Mucosa of descending colon (tissue), 3 donors: ENCODE results near the gene AHCYL2. TPM values are rescaled to one million over a fixed set of nuclear protein-coding genes. Genes with fewer than 3 reads are reported as not detected.

Source experiments
- ATAC-seq: fragments of 200-7000 bp; cut with Tn5 transposase; one replicate; pipeline ENCODE4 v1.9.1; 2020; ENCODE audit warnings: mild to moderate bottlenecking, moderate library complexity
- DNase-seq, 3 donors: peaks; one replicate each; pipeline ENCODE4 v3.0.0-alpha.2; 2020
- H3K36me3 ChIP-seq: fragments of 200-600 bp; one replicate; pipeline ENCODE4 v1.8.0; 2021; ENCODE audit warnings: low read depth, mild to moderate bottlenecking
- H3K4me1 ChIP-seq: fragments of 200-600 bp; one replicate; pipeline ENCODE4 v1.8.0; 2021; ENCODE audit warnings: low read depth, mild to moderate bottlenecking
- H3K4me3 ChIP-seq: fragments of 200-600 bp; one replicate; pipeline ENCODE4 v1.8.0; 2021; ENCODE audit warnings: mild to moderate bottlenecking
- H3K9me3 ChIP-seq: fragments of 200-600 bp; one replicate; pipeline ENCODE4 v1.8.0; 2021; ENCODE audit warnings: mild to moderate bottlenecking
- intact Hi-C, 2 donors: fragments of 100-400 bp; cut with DNase I in 1 of 2; cut with micrococcal nuclease in 1 of 2; formaldehyde crosslinking; loops; one replicate each; pipeline versions ENCODE4 v1.11.0 to v1.11.1; 2022; cut with DNase I, micrococcal nuclease
- total RNA-seq, 3 donors: library from RNA; stranded (reverse); fragmentation: NEBNext Ultra II Directional in 2 of 3; extraction: Animal tissue kit (Norgen Biotek cat#: 25700) in 2 of 3; gene quantifications; one replicate each; pipeline versions ENCODE4 v1.2.1 to v1.2.4, GENCODE V29; 2021 to 2023
- TF ChIP-seq, protein P1 (sequence below): fragments of 200-600 bp; IDR thresholded peaks from one replicate; pipeline ENCODE4 v1.8.0; 2022; ENCODE audit warnings: antibody characterized with exemption, mild to moderate bottlenecking
- donor health status: DM: no; HTN: no; CAD: no; lungs with moderate emphysema.
- donor health status: DM: no; HTN: no; CAD: no.
- donor health status: DM: no; HTN: yes; CAD: no.

The AHCYL2 gene
- total RNA-seq, 3 donors from 2014 or later = 215 to 717 (median 467) TPM

DNA sequence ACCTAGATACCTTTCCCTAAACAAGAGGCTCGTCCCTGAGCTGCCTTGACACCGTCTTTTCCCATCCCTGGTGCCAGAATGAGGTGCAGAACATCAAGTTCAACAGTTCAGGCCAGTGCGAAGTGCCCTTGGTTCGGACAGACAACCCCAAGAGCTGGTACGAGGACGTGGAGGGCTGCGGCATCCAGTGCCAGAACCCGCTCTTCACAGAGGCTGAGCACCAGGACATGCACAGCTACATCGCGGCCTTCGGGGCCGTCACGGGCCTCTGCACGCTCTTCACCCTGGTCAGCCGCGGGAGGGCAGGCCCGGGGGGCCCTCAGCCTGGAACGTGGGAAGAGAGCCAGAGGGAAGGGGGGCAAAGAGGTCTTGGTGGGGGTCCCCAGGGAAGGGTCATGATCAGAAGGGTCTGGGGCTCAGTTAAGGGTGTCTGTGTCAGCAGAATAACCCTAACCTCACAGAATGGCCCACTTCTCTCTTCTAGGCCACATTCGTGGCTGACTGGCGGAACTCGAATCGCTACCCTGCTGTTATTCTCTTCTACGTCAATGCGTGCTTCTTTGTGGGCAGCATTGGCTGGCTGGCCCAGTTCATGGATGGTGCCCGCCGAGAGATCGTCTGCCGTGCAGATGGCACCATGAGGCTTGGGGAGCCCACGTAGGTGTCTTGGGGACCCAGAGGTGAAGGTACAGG lies 19.6 kb upstream of the AHCYL2 start:
- Histone ChIP-seq H3K9me3 (no peaks in the 10 kb centered on the region), H3K4me1 (no peaks in the 10 kb centered on the region), H3K36me3 (no peaks in the 10 kb centered on the region), H3K4me3 (no peak overlapping the region)
- TF ChIP-seq, protein P1, sequence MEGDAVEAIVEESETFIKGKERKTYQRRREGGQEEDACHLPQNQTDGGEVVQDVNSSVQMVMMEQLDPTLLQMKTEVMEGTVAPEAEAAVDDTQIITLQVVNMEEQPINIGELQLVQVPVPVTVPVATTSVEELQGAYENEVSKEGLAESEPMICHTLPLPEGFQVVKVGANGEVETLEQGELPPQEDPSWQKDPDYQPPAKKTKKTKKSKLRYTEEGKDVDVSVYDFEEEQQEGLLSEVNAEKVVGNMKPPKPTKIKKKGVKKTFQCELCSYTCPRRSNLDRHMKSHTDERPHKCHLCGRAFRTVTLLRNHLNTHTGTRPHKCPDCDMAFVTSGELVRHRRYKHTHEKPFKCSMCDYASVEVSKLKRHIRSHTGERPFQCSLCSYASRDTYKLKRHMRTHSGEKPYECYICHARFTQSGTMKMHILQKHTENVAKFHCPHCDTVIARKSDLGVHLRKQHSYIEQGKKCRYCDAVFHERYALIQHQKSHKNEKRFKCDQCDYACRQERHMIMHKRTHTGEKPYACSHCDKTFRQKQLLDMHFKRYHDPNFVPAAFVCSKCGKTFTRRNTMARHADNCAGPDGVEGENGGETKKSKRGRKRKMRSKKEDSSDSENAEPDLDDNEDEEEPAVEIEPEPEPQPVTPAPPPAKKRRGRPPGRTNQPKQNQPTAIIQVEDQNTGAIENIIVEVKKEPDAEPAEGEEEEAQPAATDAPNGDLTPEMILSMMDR = no peak
- DNase-seq (no peak), ATAC-seq (no peak)
- intact Hi-C loops = loop anchor here in 1 of 2 donors (5.0 kb wide), 1 partner anchor 43 kb away; no protein-coding TSS in a partner anchor

DNA sequence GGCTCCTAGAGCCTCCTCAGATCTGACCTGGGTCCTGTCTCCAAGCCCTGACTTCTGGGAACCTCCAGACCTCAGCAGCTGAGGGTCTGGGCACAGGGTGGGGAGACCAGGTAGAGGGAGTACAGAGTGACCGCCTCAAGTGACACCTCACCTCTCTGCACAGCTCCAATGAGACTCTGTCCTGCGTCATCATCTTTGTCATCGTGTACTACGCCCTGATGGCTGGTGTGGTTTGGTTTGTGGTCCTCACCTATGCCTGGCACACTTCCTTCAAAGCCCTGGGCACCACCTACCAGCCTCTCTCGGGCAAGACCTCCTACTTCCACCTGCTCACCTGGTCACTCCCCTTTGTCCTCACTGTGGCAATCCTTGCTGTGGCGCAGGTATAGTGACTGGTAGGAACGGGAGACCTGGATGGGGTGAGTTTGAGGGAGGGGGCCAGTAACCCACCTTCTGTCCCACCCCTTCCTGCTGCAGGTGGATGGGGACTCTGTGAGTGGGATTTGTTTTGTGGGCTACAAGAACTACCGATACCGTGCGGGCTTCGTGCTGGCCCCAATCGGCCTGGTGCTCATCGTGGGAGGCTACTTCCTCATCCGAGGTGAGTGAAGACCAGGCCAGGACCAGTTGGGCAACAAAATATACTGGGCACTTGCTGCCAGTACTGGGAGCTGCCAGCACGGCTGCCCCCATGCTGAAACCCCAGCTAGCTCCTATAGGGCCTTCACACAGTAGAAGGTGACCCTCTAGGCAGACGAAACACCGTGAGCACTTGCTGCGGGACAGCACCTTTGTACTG lies 18.6 kb upstream of the AHCYL2 start:
- Histone ChIP-seq H3K4me1 (no peaks in the 10 kb centered on the region), H3K9me3 (no peaks in the 10 kb centered on the region), H3K36me3 (no peaks in the 10 kb centered on the region), H3K4me3 (no peak overlapping the region)
- no peak for DNase-seq
- TF ChIP-seq, protein P1 = no peak
- ATAC-seq = no peak
- intact Hi-C loops = loop anchor here in 1 of 2 donors (5.0 kb wide), 1 partner anchor 44 kb away; no protein-coding TSS in a partner anchor

DNA sequence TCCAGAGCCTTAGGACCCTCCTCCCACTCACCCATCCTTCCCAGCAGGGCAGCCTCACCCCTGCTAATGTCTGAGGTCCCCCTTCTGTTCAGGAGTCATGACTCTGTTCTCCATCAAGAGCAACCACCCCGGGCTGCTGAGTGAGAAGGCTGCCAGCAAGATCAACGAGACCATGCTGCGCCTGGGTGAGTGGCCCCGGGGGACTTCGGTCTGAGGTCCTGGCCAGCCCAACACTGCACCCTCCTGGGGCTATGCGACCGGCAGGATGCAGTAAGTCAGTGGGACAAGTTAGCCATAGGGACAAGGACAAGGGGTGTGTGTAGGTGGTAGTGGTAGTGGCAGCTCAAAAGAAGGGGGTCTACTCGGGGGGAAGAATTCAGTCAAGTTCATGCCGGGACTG lies 16.2 kb upstream of the AHCYL2 start:
- intact Hi-C loops = loop anchor here in 1 of 2 donors (5.0 kb wide), 1 partner anchor 46 kb away; no protein-coding TSS in a partner anchor
- Histone ChIP-seq H3K9me3 (no peaks in the 10 kb centered on the region), H3K4me1 (no peaks in the 10 kb centered on the region), H3K36me3 (no peaks in the 10 kb centered on the region), H3K4me3 (no peak overlapping the region)
- no peak for ATAC-seq
- no peak for DNase-seq
- TF ChIP-seq, protein P1 = no peak

DNA sequence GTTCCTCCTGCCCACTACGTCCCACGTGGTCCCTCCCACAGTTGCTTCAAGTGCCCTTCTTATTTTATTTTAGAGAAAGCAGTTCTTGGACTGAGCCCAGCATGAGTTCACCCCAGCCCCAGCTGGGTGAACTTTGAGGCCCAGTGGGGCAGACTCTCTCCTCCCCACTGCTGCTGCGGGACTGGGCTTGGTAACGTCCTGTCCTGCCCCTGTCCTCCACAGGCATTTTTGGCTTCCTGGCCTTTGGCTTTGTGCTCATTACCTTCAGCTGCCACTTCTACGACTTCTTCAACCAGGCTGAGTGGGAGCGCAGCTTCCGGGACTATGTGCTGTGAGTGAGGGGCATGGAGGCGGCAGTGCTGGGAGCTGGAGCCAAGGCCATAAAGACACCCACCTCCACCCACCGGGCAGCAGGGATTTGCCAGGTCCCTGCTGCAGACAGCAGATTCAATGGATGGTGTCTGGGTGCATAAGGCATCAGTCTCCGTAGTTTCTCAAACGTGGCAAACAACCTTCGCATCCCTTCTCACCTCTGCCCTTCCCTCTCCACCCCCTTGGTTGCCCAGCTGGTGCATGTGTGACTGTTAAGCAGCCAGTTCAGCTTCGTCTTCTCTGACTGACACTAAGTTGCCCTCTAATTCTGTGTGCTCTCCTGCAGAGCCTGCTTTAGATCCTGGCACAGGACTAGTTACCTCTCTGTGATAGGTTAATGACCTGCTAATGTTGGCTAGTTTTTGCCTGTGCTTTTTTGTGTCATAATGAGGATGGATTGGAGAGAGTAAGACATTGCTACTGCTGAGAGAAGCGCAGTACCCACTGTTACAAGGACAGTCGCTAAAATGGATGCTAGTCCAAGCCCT lies 15.5 kb upstream of the AHCYL2 start:
- Histone ChIP-seq H3K36me3 (no peaks in the 10 kb centered on the region), H3K4me3 (no peak overlapping the region), H3K9me3 (no peaks in the 10 kb centered on the region), H3K4me1 (no peaks in the 10 kb centered on the region)
- DNase-seq (no peak), ATAC-seq (no peak)
- TF ChIP-seq, protein P1 = no peak
- intact Hi-C loops = loop anchor here in 1 of 2 donors (5.0 kb wide), 1 partner anchor 47 kb away; no protein-coding TSS in a partner anchor
